KOPT-K1 (cell line): Measurements from ENCODE around the gene HOXB3.

Experiments
- H3K27ac ChIP-seq: fragments of 200-600 bp; sonication (generic); 2 replicates; pipeline ENCODE4 v1.5.1; 2016; ENCODE audit warnings: antibody characterized with exemption, mild to moderate bottlenecking, low read depth, low read length; ENCODE audit not compliant: poor library complexity, severe bottlenecking
- H3K36me3 ChIP-seq: fragments of 200-600 bp; sonication (generic); 2 replicates; pipeline ENCODE4 v1.5.1; 2017; ENCODE audit warnings: antibody characterized with exemption, mild to moderate bottlenecking, low read length, moderate library complexity; ENCODE audit not compliant: insufficient read depth
- H3K9me3 ChIP-seq: fragments of 200-600 bp; sonication (generic); 2 replicates; pipeline ENCODE4 v1.5.1; 2017; ENCODE audit warnings: antibody characterized with exemption, low read length, mild to moderate bottlenecking; ENCODE audit not compliant: insufficient read depth, poor library complexity, severe bottlenecking

HOXB3 gene

DNA sequence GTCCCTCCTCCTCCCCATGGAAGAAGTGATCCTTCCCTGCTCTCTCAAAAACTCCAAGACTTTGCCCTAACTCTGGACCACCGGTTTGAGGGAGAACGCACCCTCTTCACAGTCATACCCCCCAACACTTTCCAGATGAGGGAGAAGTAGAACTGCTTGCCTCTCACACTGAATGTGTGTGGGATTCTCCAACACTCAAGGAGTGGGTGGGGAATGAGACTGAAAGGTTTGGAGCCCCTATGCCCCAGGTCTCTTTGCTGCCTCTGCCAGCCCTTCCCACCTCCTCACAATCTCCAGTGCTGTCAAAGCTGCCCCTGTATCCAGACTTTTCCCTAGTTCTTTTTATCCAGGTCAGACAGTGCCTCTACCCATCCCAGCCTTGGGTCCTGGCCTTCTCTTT is 23.3 kb downstream of the HOXB3 start:
- H3K36me3 ChIP-seq = peaks cover 23% of the 10 kb centered on the region; the same call in 1 of the 2 replicates
- H3K9me3 ChIP-seq = no peaks in the 10 kb centered on the region
- H3K27ac ChIP-seq = no peak overlapping the region

DNA sequence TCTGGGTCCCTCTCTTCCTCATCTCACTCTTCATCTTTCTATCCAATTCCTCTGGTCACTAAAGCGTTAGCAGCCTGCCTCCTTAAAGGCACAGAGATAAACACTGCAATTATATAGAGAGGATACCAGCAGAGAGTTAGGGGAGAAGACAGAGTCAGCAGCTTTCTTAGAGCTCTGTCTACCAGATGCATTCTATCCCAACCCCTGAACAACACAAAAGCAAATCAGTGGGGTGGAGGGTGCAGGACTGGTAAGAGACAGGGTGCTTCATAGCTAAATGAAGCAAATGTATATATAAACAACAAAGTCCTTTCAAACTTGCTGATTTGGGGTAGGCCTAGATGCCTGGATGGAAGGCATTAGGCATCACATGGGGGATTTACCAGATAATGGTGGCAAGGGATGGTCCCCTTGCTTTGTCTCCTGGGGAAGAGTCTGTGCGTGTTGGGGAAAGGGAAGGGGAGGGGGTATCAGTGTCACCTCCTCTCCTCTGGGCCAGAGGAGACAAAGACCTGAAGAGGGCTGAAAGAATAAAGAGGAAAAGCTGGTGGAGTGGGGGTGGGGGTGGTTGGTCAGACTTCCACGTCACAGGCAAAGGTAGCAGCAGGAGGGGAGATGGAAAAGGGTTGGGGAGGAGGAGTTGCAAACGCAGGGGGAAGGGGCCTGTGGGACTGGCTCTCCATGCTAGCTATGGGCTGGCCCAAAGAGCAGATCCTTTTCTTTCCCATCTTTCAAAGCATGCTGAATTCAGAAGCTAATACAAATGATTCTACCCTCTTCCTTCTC is 23.9 kb downstream of the HOXB3 start:
- peaks cover 17% of the 10 kb centered on the region; the same call in 1 of the 2 replicates for H3K36me3 ChIP-seq
- no peaks in the 10 kb centered on the region for H3K9me3 ChIP-seq
- no peak overlapping the region for H3K27ac ChIP-seq

DNA sequence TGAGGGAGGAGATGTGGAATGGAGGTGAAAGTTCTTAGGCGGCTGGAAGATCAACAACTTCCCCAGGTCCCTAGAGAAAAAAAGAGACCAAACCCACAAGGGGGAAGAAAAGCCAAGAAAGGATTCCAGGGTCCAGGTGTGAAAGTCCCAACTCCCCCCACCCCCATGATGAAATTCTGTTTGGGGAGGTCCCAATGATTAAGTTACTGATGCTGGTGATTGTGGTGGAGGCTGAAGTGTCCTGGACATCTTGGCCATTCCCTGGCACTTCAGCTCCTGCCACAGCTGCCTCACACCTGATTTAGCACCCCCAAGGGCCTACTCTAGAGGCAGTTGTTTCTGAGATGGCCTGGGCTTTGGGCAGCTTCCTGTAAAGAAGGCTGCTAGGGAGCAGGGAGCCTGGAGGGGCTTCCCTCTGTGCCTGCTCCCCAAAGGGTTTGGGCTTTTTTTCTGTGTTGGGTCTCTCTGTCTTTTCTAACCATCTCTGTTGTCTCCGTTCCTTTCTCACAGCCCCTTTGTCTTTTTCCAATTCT is 25.0 kb downstream of the HOXB3 start:
- Histone ChIP-seq H3K36me3 (peaks cover 7% of the 10 kb centered on the region; the same call in 1 of the 2 replicates), H3K9me3 (no peaks in the 10 kb centered on the region), H3K27ac (no peak overlapping the region)

DNA sequence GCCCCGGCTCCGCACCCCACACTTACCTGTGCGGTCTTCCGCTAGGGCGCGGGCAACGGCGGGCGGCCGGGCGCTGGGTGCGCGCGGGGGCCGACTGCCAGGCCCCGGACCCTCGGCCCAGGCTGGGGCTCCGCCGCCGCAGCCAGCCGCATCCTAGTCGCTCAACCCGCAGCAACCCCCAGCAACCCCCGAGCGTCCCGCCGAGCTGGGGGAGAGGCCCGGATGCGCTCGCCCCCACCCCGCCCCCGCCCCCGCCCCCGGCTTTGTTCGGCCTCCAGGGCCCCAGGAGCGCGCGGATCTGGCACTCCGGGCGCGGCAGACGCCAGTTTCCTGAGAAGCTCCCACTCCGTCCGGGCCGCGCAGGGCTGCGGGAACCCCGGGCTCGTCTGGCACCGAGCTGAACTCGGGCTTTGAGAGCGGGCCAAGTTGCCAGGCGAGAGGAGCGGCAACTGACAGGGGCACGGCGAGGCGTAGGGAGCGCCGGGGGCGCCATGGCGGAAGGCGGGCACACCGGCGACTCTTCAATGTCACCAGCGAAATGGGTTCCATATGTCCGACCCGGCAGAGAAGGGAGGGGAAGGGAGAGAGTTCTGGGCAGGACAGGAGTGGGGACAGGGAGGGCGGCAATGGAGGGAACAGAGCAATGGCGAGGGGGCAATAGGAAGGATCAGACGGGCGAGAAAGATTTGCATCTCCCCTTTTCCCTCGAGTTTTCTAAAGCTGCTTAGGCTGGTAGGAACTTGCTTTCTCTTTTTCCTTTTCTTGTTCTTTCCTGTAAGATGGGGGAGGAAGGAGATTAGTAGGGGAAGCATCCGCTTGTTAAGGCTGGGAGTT is 25.6 kb downstream of the HOXB3 start:
- Histone ChIP-seq H3K27ac (no peak overlapping the region), H3K9me3 (no peaks in the 10 kb centered on the region), H3K36me3 (0 out of 2 replicates have a peak, but pooled peaks cover under 1% of the 10 kb centered on the region)

- H3K36me3 ChIP-seq = no peaks in the 10 kb centered on the region
- H3K9me3 ChIP-seq = no peaks in the 10 kb centered on the region
- no peak overlapping the region for H3K27ac ChIP-seq
These were observed 26.2 kb downstream of the HOXB3 start for GRCh38 chr17:48563867-48564187.

DNA sequence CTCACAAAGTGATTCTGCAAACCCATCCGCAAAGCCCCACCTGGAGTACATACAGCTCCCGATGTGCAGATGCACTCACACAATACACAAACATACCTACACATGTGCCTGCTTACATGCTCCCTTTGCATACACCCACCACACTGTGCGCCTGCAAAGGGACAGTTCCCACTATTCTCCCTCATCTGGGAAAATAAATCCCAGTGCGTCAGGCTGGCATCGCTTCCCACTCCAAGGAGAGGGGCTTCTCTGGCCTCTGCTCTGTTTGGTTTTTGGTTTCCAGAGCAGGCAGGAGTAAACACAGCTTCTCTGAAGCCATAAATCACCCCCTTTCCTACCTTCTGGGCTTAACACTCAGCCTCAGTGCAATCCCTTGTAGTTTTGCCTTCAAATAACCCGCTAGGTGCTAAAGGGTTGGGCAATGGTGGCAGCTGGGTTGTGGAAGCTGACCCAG is 26.6 kb downstream of the HOXB3 start:
- no peaks in the 10 kb centered on the region for H3K36me3 ChIP-seq
- H3K27ac ChIP-seq = no peak overlapping the region
- no peaks in the 10 kb centered on the region for H3K9me3 ChIP-seq

DNA sequence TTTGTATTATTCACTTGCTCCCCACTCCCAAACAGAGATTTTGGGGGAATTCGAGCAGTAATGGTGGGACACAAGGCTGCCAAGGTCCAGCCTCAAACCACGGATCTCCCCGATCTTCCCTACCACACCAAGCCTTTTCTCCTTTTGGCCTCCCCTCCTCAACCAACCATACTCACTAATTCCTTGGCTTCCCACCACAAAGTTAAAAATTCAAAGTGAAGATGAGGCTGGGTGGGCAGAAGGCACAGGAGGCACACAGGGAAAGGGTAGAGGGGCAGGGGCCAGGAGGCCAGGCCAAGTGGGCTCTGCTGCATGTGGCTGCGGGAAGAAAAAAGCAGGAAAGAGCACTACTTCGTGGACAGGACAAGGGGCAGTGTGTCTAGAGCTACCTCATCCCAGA is 27.1 kb downstream of the HOXB3 start:
- Histone ChIP-seq H3K9me3 (no peaks in the 10 kb centered on the region), H3K27ac (no peak overlapping the region), H3K36me3 (no peaks in the 10 kb centered on the region)

DNA sequence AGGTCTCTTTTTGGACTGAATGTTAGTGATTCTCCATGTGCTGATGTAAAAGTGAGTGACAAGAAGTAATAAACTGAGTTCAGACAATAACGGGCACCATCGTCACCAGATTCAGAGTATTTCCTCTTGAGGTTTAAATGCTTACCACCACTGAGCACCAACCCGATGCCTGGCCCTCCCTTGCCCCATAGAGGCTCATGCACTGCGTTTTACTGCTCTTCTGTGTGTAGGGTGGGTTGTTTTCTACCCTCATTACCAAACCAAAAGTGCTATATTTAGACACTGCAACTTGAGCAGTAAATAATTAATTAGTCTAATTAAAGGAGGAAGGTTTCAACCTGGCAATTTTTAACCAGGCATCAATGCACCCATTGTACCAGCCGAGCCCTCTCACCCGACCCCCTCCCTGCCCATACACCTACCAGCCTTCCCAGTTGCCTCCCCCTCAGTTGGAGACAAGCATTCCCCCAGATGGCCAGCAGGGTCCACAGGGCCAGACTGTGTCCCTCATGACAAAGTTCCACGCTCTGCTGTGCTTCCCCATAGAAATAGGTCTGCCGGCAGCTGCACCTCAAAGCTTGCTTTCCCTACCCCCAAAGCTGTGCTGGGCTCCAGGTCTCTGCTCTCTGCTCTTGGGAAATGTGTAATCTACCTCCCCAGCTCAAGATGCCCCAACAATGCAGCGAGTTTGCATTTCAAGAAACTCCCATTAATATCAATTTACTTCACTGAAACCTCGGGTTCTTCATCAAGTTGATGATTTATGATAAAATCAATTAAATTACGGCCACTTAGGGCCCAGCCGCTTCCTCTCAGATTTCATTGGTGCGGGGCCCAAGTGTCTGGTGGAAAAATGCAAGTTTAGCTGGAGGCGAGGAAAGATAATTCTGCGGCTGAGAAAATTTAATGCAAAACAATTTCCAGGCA is 27.9 kb downstream of the HOXB3 start:
- Histone ChIP-seq H3K36me3 (no peaks in the 10 kb centered on the region), H3K27ac (peak overlapping the region; percentile 43), H3K9me3 (no peaks in the 10 kb centered on the region)

- Histone ChIP-seq H3K27ac (no peak overlapping the region), H3K9me3 (no peaks in the 10 kb centered on the region), H3K36me3 (no peaks in the 10 kb centered on the region)
These were observed 29.9 kb downstream of the HOXB3 start for GRCh38 chr17:48559840-48560817.

DNA sequence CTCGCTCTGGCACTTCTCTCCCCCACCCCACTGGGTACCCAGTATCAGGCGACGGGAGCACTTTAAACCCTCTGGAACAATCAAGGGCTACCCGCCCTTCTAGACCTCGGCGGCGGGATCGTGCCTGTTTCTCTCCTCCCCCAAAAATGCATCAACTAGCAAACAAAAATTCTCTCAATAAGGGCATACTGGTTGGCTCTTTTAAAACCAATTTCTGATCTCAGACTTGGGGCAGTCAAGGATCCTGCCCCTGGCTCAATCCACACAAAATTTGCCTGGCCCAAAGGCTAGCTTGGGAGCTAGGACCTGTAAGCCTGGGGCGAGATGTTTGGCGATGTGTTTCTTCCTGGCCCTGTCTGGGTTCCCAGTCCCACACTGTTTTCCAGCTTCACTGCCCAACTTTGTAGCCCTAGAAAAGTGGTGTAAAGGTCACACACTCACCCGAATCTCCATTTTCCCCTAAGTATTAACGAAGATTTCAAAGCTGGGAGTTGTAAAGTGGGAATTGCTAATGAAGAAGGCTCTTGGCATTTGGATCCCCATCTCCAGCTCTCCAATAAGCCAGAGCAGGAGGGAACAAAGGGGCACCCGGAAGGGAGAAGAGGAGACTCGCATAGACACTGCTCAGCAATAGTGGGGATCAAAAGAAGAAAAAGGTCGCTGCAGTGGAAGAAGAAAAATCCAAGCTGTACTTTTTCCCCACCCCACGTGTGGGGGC is 30.8 kb downstream of the HOXB3 start:
- Histone ChIP-seq H3K9me3 (no peaks in the 10 kb centered on the region), H3K36me3 (no peaks in the 10 kb centered on the region), H3K27ac (no peak overlapping the region)

DNA sequence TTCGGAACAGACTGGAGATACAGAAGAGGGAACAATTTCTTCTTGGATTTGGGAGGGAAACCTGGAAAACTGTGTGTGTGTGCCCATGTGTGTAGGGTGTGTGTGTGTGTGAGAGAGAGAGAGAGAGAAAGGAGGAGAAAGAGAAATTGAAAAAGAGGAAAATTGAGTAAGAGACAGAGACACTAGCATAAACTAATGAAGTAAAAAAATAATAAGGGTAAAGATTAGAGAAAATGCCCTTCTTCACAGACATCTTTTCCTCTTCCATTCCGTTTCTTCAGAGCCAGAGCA is 31.3 kb downstream of the HOXB3 start:
- Histone ChIP-seq H3K9me3 (no peaks in the 10 kb centered on the region), H3K36me3 (no peaks in the 10 kb centered on the region), H3K27ac (no peak overlapping the region)

- Histone ChIP-seq H3K27ac (no peak overlapping the region), H3K36me3 (no peaks in the 10 kb centered on the region), H3K9me3 (no peaks in the 10 kb centered on the region)
These were observed 31.8 kb downstream of the HOXB3 start for GRCh38 chr17:48558057-48558830.
